ENCODE data around the gene UPP1. TPM values are rescaled to one million over a fixed set of nuclear protein-coding genes. Genes with fewer than 3 reads are reported as not detected.

UPP1 gene
- total and polyA plus RNA-seq, 2 of the 13 experiments (the other 11 are each of a cell fraction or from before 2014, with no cell fraction given) = 5.7 to 9.8 TPM

- TF ChIP-seq ATF4 (CRISPR knock-in tag; IDR thresholded peaks at IDR 0.05) = no peak
- TF ChIP-seq ZBTB4 (CRISPR knock-in tag; IDR thresholded peaks at IDR 0.05; ENCODE audit: borderline replicate concordance) = peak; percentile 52; the same call in 1 of the 2 replicates
- no peak for TF ChIP-seq ZNF224 (CRISPR knock-in tag; IDR thresholded peaks at IDR 0.05)
- no peak for TF ChIP-seq CENPBD1 (CRISPR knock-in tag; IDR thresholded peaks at IDR 0.05; ENCODE audit: borderline replicate concordance, low read depth)
- no peak for TF ChIP-seq NFE2L1 (CRISPR knock-in tag; IDR thresholded peaks at IDR 0.05; ENCODE audit: borderline replicate concordance)
Observed at GRCh38 chr7:48101968-48102367, 12.9 kb downstream of the UPP1 start (continued).

- BruUV-seq (replicated peaks) = no TSS peak
- Histone ChIP-seq H3K27ac (ENCODE audit: extremely low read length, insufficient read depth, low read length) (no peak overlapping the region), H2AFZ (ENCODE audit: low read length) (no peak overlapping the region), H3K4me2 (ENCODE audit: low read depth, low read length) (no peak overlapping the region), H3K79me2 (ENCODE audit: insufficient read depth, low read length) (no peaks in the 10 kb centered on the region), H3K9ac (ENCODE audit: insufficient read depth, low read depth, low read length) (no peak overlapping the region), H3K36me3 (replicated peaks in 1 of 2; ENCODE audit: control insufficient read depth in 1 of 2, insufficient read depth in 2 of 2, low read length in 2 of 2) (peaks cover 17 to 26% of the 10 kb centered on the region in 2 experiments; a peak in 4 of 5 replicates), H3K9me3 (ENCODE audit: low read length) (no peaks in the 10 kb centered on the region), H3K4me1 (ENCODE audit: insufficient read depth, low read length) (no peaks in the 10 kb centered on the region), H3K27me3 (ENCODE audit: control insufficient read depth in 1 of 2, insufficient read depth in 2 of 2, low read length in 2 of 2) (no peaks in the 10 kb centered on the region), H3K4me3 (replicated peaks in 1 of 3; ENCODE audit: insufficient read depth in 1 of 3, low read depth in 2 of 3, low read length in 3 of 3) (no peak overlapping the region), H4K20me1 (ENCODE audit: insufficient read depth, low read length) (no peaks in the 10 kb centered on the region)
- CTCF ChIA-PET (ENCODE audit: low intra/inter-chr PET ratio, low total read pairs) = no interaction called here
- in situ Hi-C loops (cut with HindIII; ENCODE audit: extremely low pct_ligation_motif_present, low pct_unique_long_range_greater_than_20kb) (loop anchor here (25.0 kb wide), 1 partner anchor 840 kb away; no protein-coding TSS in a partner anchor), intact Hi-C loops (cut with micrococcal nuclease; ENCODE audit: unreplicated experiment) (no loop called here)
- 100% methylated on average over 4 of the region's 4 CpGs for WGBS (ENCODE audit: low lambda C conversion rate)
- FAIRE-seq (no peak), ATAC-seq (no peak), DNase-seq (ENCODE audit: low spot score) (no peak)
- no peak for TF ChIP-seq RERE (CRISPR knock-in tag; IDR thresholded peaks at IDR 0.05; ENCODE audit: low read depth)
- no peak for TF ChIP-seq ZNF839 (CRISPR knock-in tag; IDR thresholded peaks at IDR 0.05; ENCODE audit: borderline replicate concordance)
- TF ChIP-seq ZNF501 (CRISPR knock-in tag; IDR thresholded peaks at IDR 0.05) = no peak
- POLR2A ChIA-PET = interaction anchor here (1.8 kb wide), 1 partner anchor 13 kb away, joined by 7 read pairs; the partner anchor contains the start of gene UPP1
Observed at GRCh38 chr7:48102530-48102929, 13.5 kb downstream of the UPP1 start.

All from HepG2 (cell line).